SK-N-SH (cell line): ENCODE data around the gene HMGCL.

ENCODE experiments used
- RAD21 ChIP-seq: IDR thresholded peaks from 2 replicates; pipeline ENCODE4 v1.6.1; 2012; ENCODE audit warnings: mild to moderate bottlenecking, low read length
- RCOR1 ChIP-seq: fragments of 150-350 bp; IDR thresholded peaks from 2 replicates; pipeline ENCODE4 v1.6.1; 2017; ENCODE audit warnings: antibody characterized with exemption, low read length
- RFX5 ChIP-seq: IDR thresholded peaks from 2 replicates; pipeline ENCODE4 v1.6.1; 2012; ENCODE audit warnings: mild to moderate bottlenecking, improper control_type of control experiment, low read length
- USF1 ChIP-seq: IDR thresholded peaks from 2 replicates; pipeline ENCODE4 v1.4.0; 2012; ENCODE audit warnings: low read depth, borderline replicate concordance
- TF ChIP-seq, protein P1 (sequence below): fragments of 200-600 bp; sonication (generic); IDR thresholded peaks from 2 replicates; pipeline ENCODE4 v1.6.1; 2017; ENCODE audit warnings: antibody characterized with exemption, mild to moderate bottlenecking, moderate library complexity
- TF ChIP-seq, protein P2 (sequence below): IDR thresholded peaks from 2 replicates; pipeline ENCODE4 v1.4.0; 2012; ENCODE audit warnings: low read depth

DNA sequence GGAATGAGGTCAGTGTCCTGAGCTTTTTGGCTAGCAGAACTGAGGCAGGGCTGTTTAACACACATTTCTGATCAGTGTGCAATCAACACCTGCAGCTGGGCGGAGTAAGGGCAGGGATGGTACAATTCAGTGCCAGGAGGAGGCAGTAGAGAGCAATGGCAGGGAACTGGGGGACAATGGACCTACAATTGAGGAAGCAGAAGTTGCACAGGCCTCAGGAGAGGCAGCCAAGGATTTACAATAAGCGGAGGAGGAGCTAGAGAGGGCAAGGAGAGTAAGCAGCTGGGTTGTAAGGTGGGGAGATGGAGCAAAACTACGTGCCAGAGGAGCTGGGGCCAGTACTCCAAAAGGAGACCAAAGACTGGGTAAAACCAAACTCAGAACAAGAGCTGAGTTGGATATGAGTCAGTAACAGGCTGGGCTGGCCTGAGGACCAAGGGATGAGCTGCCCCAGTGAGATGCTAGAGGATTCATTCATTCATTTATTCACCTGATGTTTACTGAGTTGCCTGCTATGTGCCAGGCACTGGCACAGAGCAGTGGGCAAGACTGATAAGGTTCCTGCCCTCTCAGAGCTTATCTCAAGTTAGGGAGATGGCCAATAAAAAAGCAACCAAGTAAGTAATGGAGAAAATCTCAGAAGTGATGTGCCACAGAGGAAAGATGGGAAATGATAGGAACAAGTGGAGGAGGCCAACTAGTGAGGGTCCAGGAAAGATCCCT is 14.2 kb downstream of the HMGCL start:
- TF ChIP-seq RAD21 (peak; percentile 56), RCOR1 (no peak), USF1 (no peak), RFX5 (no peak)
- TF ChIP-seq, protein P1, sequence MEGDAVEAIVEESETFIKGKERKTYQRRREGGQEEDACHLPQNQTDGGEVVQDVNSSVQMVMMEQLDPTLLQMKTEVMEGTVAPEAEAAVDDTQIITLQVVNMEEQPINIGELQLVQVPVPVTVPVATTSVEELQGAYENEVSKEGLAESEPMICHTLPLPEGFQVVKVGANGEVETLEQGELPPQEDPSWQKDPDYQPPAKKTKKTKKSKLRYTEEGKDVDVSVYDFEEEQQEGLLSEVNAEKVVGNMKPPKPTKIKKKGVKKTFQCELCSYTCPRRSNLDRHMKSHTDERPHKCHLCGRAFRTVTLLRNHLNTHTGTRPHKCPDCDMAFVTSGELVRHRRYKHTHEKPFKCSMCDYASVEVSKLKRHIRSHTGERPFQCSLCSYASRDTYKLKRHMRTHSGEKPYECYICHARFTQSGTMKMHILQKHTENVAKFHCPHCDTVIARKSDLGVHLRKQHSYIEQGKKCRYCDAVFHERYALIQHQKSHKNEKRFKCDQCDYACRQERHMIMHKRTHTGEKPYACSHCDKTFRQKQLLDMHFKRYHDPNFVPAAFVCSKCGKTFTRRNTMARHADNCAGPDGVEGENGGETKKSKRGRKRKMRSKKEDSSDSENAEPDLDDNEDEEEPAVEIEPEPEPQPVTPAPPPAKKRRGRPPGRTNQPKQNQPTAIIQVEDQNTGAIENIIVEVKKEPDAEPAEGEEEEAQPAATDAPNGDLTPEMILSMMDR = peak; percentile 67
- TF ChIP-seq, protein P2, sequence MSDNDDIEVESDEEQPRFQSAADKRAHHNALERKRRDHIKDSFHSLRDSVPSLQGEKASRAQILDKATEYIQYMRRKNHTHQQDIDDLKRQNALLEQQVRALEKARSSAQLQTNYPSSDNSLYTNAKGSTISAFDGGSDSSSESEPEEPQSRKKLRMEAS = no peak
